Measurements from ENCODE around the gene POLR1A. TPM values are rescaled to one million over a fixed set of nuclear protein-coding genes. Genes with fewer than 3 reads are reported as not detected.
"Not testable (repeated sequence)": the region's sequence is repeated elsewhere in the genome, so short reads cannot be mapped to it uniquely, and the experiment has no call there.

POLR1A gene
- total RNA-seq, 1 donor from 2014 or later, result 23.8 TPM

- H3K27ac Mint-ChIP-seq, result no peak overlapping the region
These were observed 110.6 kb downstream of the POLR1A start for GRCh38 chr2:85994897-85995647.

DNA sequence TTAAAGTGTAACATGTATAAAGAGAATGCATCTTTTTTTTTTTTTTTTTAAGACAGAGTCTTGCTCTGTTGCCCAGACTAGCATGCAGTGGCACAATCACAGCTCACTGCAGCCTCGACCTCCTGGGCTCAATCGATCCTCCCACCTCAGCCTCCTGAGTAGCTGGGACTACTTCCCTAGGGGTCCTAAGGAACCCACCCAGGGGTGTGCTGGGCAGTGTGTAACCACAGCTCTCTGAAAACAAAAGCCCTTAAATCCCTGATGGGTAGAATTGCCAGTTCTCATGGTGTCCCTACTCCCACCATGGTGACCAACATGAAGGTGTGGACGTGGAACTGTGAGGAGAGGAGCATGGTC is 111.3 kb downstream of the POLR1A start:
- no peak for TF ChIP-seq EZH2 (IDR thresholded peaks at IDR 0.05)

More at GRCh38 chr2:85994897-85995647, 110.6 kb downstream of the POLR1A start:
- no peaks in the 10 kb centered on the region for H4K20me1 ChIP-seq (ENCODE audit: low read depth)
- H3K36me3 ChIP-seq, result no peaks in the 10 kb centered on the region
- no peak overlapping the region for H3K9ac ChIP-seq
- no peaks in the 10 kb centered on the region for H3F3A ChIP-seq (ENCODE audit: low read depth)
- Mint-ChIP-seq H3K9me3 (no peaks in the 10 kb centered on the region), H3K27me3 (ENCODE audit: insufficient read depth, low read depth) (peaks cover 2% of the 10 kb centered on the region), H3K4me3 (no peak overlapping the region), H3K36me3 (no peaks in the 10 kb centered on the region), H3K4me1 (peaks cover 25% of the 10 kb centered on the region)
- no peak overlapping the region for H3K4me3 ChIP-seq
- H3K27me3 ChIP-seq, result no peaks in the 10 kb centered on the region
- TF ChIP-seq, protein P1, sequence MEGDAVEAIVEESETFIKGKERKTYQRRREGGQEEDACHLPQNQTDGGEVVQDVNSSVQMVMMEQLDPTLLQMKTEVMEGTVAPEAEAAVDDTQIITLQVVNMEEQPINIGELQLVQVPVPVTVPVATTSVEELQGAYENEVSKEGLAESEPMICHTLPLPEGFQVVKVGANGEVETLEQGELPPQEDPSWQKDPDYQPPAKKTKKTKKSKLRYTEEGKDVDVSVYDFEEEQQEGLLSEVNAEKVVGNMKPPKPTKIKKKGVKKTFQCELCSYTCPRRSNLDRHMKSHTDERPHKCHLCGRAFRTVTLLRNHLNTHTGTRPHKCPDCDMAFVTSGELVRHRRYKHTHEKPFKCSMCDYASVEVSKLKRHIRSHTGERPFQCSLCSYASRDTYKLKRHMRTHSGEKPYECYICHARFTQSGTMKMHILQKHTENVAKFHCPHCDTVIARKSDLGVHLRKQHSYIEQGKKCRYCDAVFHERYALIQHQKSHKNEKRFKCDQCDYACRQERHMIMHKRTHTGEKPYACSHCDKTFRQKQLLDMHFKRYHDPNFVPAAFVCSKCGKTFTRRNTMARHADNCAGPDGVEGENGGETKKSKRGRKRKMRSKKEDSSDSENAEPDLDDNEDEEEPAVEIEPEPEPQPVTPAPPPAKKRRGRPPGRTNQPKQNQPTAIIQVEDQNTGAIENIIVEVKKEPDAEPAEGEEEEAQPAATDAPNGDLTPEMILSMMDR (IDR thresholded peaks at IDR 0.05), result no peak
- TF ChIP-seq EZH2phosphoT487 (IDR thresholded peaks at IDR 0.05) (no peak), EZH2 (IDR thresholded peaks at IDR 0.05) (no peak)
- H3K4me2 ChIP-seq, result no peak overlapping the region
- no peaks in the 10 kb centered on the region for H3K79me2 ChIP-seq (ENCODE audit: low read depth)
- H3K4me1 ChIP-seq, result peaks cover 10% of the 10 kb centered on the region
- H2AFZ ChIP-seq (replicated peaks), result no peak overlapping the region
- H3K9me3 ChIP-seq (ENCODE audit: low read depth), result no peaks in the 10 kb centered on the region
- DNase-seq (ENCODE audit: low spot score), result no peak
- H3K27ac ChIP-seq, result no peak overlapping the region

GRCh38 chr2:85992611-85993010 is 113.1 kb downstream of the POLR1A start:
- Histone ChIP-seq H3F3A (ENCODE audit: low read depth) (no peaks in the 10 kb centered on the region), H3K4me1 (peaks cover 10% of the 10 kb centered on the region), H4K20me1 (ENCODE audit: low read depth) (no peaks in the 10 kb centered on the region), H3K79me2 (ENCODE audit: low read depth) (no peaks in the 10 kb centered on the region), H3K9ac (no peak overlapping the region), H3K4me3 (no peak overlapping the region), H3K4me2 (no peak overlapping the region), H2AFZ (replicated peaks) (no peak overlapping the region), H3K27ac (no peak overlapping the region), H3K27me3 (no peaks in the 10 kb centered on the region), H3K36me3 (no peaks in the 10 kb centered on the region), H3K9me3 (ENCODE audit: low read depth) (no peaks in the 10 kb centered on the region)
- DNase-seq (ENCODE audit: low spot score), result no peak
- peaks cover 15% of the 10 kb centered on the region for H3K4me1 Mint-ChIP-seq
- H3K36me3 Mint-ChIP-seq, result no peaks in the 10 kb centered on the region
- H3K9me3 Mint-ChIP-seq, result no peaks in the 10 kb centered on the region
- no peak overlapping the region for H3K4me3 Mint-ChIP-seq
- H3K27ac Mint-ChIP-seq, result no peak overlapping the region
- peaks cover 2% of the 10 kb centered on the region for H3K27me3 Mint-ChIP-seq (ENCODE audit: insufficient read depth, low read depth)
- TF ChIP-seq, protein P1 (IDR thresholded peaks at IDR 0.05), result no peak
- TF ChIP-seq EZH2 (IDR thresholded peaks at IDR 0.05), result no peak
- no peak for TF ChIP-seq EZH2phosphoT487 (IDR thresholded peaks at IDR 0.05)

More for the DNA sequence above, 111.3 kb downstream of the POLR1A start:
- no peak for DNase-seq (ENCODE audit: low spot score)
- H4K20me1 ChIP-seq (ENCODE audit: low read depth), result no peaks in the 10 kb centered on the region
- H3K36me3 ChIP-seq, result no peaks in the 10 kb centered on the region
- H3K9me3 ChIP-seq (ENCODE audit: low read depth), result no peaks in the 10 kb centered on the region
- Mint-ChIP-seq H3K36me3 (no peaks in the 10 kb centered on the region), H3K9me3 (no peaks in the 10 kb centered on the region), H3K27me3 (ENCODE audit: insufficient read depth, low read depth) (peaks cover 2% of the 10 kb centered on the region), H3K4me1 (peaks cover 24% of the 10 kb centered on the region), H3K4me3 (no peak overlapping the region), H3K27ac (no peak overlapping the region)
- H3K4me1 ChIP-seq, result peaks cover 10% of the 10 kb centered on the region
- H3K9ac ChIP-seq, result no peak overlapping the region
- no peak overlapping the region for H3K4me2 ChIP-seq
- H3K4me3 ChIP-seq, result no peak overlapping the region
- no peak overlapping the region for H2AFZ ChIP-seq (replicated peaks)
- H3F3A ChIP-seq (ENCODE audit: low read depth), result no peaks in the 10 kb centered on the region
- H3K79me2 ChIP-seq (ENCODE audit: low read depth), result no peaks in the 10 kb centered on the region
- no peaks in the 10 kb centered on the region for H3K27me3 ChIP-seq
- no peak overlapping the region for H3K27ac ChIP-seq

DNA sequence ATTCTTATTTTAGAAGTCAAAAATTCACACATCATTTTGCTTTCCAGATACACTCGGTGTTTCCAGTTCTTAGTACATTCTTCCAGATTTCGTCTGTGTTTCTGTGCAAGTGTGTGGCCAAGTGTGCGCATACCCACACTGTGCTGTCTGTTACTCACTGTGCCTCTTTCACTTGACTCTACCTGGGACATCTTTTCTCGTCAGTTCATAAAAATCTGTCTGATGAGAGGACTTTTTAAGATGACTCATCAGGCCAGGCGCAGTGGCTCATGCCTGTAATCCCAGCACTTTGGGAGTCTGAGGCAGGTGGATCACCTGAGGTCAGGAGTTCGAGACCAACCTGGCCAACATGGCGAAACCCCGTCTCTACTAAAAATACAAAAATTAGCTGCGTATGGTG is 113.6 kb downstream of the POLR1A start:
- not testable (repeated sequence) for H3K27me3 ChIP-seq; H3K9ac ChIP-seq; H3K9me3 ChIP-seq (ENCODE audit: low read depth); H3K4me3 Mint-ChIP-seq; H3K9me3 Mint-ChIP-seq; H2AFZ ChIP-seq (replicated peaks); H3F3A ChIP-seq (ENCODE audit: low read depth); H3K27ac ChIP-seq; H3K4me2 ChIP-seq; H3K4me3 ChIP-seq; H3K27ac Mint-ChIP-seq; H4K20me1 ChIP-seq (ENCODE audit: low read depth); H3K36me3 ChIP-seq; H3K79me2 ChIP-seq (ENCODE audit: low read depth); H3K27me3 Mint-ChIP-seq (ENCODE audit: insufficient read depth, low read depth); H3K4me1 ChIP-seq; DNase-seq (ENCODE audit: low spot score); H3K4me1 Mint-ChIP-seq; H3K36me3 Mint-ChIP-seq
